Measurements from ENCODE around the gene SLC17A4.

DNA sequence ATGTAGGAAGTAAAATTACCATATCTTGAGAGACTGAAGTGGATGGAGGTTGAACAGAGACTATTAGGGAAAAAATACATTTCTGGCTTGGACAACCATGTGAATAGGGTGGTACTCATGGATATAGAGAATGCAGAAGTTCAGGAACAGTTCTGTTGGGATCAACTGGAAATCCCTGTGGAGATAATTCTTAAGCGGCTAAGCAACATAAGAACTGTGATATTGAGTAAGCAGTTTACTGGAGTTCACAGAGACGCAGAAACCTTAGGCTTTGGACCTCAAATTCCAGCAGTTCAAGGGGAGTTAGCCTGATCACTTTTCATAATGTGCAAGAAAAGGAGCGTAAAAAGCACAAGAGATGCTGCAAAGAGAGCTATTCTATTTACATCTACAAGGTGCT is 23.6 kb upstream of the SLC17A4 start:
- TF ChIP-seq, protein P1, sequence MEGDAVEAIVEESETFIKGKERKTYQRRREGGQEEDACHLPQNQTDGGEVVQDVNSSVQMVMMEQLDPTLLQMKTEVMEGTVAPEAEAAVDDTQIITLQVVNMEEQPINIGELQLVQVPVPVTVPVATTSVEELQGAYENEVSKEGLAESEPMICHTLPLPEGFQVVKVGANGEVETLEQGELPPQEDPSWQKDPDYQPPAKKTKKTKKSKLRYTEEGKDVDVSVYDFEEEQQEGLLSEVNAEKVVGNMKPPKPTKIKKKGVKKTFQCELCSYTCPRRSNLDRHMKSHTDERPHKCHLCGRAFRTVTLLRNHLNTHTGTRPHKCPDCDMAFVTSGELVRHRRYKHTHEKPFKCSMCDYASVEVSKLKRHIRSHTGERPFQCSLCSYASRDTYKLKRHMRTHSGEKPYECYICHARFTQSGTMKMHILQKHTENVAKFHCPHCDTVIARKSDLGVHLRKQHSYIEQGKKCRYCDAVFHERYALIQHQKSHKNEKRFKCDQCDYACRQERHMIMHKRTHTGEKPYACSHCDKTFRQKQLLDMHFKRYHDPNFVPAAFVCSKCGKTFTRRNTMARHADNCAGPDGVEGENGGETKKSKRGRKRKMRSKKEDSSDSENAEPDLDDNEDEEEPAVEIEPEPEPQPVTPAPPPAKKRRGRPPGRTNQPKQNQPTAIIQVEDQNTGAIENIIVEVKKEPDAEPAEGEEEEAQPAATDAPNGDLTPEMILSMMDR (IDR thresholded peaks at IDR 0.05), result no peak
- TF ChIP-seq POLR2A (IDR thresholded peaks at IDR 0.05), result no peak

Data from thyroid gland (tissue), 4 donors.